Prostate gland (tissue), 2 donors: ENCODE measurements around the gene NRF1. TPM values are rescaled to one million over a fixed set of nuclear protein-coding genes. Genes with fewer than 3 reads are reported as not detected.

Source experiments
- DNase-seq: peaks from one replicate; pipeline ENCODE4 v3.0.0-alpha.2; 2019; ENCODE audit warnings: low spot score
- H3K27ac ChIP-seq, 2 donors: fragments of 200-600 bp; sonication (generic); 2 replicates each; pipeline ENCODE4 v1.5.1; 2017 to 2019
- H3K27me3 ChIP-seq: fragments of 200-600 bp; sonication (generic); replicated peaks from 2 replicates; pipeline ENCODE4 v1.5.1; 2019; ENCODE audit not compliant: insufficient read depth
- H3K36me3 ChIP-seq, 2 donors: fragments of 200-600 bp; sonication (generic); 1 replicate in 1 of 2; 2 replicates in 1 of 2; pipeline versions ENCODE4 v1.5.1 to v1.8.1; 2017 to 2019
- H3K4me1 ChIP-seq: fragments of 200-600 bp; sonication (generic); replicated peaks from 2 replicates; pipeline ENCODE4 v1.5.1; 2019
- H3K4me3 ChIP-seq, 2 donors: fragments of 200-600 bp; sonication (generic); 2 replicates each; pipeline ENCODE4 v1.5.1; 2017 to 2019
- H3K9me3 ChIP-seq: fragments of 200-600 bp; sonication (generic); 2 replicates; pipeline ENCODE4 v1.5.1; 2017
- POLR2A ChIP-seq: fragments of 450-650 bp; IDR thresholded peaks from one replicate; pipeline ENCODE4 v1.6.1; 2016; ENCODE audit warnings: antibody characterized with exemption, mild to moderate bottlenecking
- POLR2AphosphoS5 ChIP-seq: sonication (generic); formaldehyde crosslinking; IDR thresholded peaks from one replicate; pipeline ENCODE4 v1.6.1; 2017; ENCODE audit warnings: antibody characterized with exemption
- WGBS: methylation state at CpG from one replicate; pipeline ENCODE4 v1.1.5; 2018; 5-methylcytosine and 5-hydroxymethylcytosine counted together
- intact Hi-C: fragments of 100-400 bp; cut with DNase I; formaldehyde crosslinking; loops from one replicate; pipeline ENCODE4 v1.14.2; 2022
- total RNA-seq, 2 donors: library from RNA; depleted of rRNA; stranded (reverse); fragments of >200 nt; gene quantifications; one replicate each; pipeline ENCODE4 v1.1.0, GENCODE V29; 2016
- TF ChIP-seq, protein P1 (sequence below), 4 experiments: fragments of 200-600 bp in 2 of 4; fragments of 450-650 bp in 2 of 4; sonication (generic) in 2 of 4; IDR thresholded peaks; 1 replicate in 3 of 4; 2 replicates in 1 of 4; pipeline ENCODE4 v1.5.1; 2016 to 2019; ENCODE audit warnings: antibody characterized with exemption in 4 of 4, mild to moderate bottlenecking in 2 of 4, moderate library complexity in 2 of 4

The NRF1 gene
- total RNA-seq, 2 donors from 2014 or later: 22.3 to 27.0 TPM

DNA sequence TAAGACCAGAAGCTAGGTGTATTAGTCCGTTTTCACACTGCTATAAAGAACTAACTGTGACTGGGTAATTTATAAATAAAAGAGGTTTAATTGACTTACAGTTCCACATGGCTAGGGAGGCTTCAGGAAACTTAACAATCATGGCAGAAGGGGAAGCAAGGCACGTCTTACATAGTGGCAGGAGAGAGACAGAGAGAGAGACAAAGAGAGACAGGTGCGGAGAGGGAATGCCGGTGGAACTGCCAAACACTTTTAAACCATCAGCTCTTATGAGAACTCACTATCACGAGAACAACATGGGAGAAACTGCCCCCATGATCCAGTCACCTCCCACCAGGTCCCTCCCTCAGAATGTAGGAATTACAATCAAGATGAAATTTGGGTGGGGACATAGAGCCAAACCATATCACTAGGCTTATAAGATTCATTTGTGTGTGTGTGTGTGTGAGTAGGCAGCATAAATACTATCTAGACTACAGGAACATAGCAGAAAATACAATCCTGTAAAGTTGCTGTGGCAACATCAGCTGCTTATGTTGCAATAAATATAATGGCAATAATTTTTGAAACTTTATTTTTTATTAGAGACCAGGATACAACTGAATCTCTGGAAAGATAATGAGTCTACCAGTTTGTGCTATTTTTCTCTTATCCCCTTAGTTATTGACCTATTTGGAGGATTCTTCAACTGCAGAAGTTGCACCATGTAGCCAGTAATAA is 77.1 kb downstream of the NRF1 start:
- H3K4me1 ChIP-seq: no peaks in the 10 kb centered on the region
- intact Hi-C loops: no loop called here
- no peaks in the 10 kb centered on the region for H3K27me3 ChIP-seq
- 93% methylated on average over 5 of the region's 5 CpGs for WGBS
- DNase-seq: no peak
- no peak overlapping the region for H3K27ac ChIP-seq
- no peak overlapping the region for H3K4me3 ChIP-seq
- TF ChIP-seq POLR2AphosphoS5 (no peak), POLR2A (no peak)
- TF ChIP-seq, protein P1, sequence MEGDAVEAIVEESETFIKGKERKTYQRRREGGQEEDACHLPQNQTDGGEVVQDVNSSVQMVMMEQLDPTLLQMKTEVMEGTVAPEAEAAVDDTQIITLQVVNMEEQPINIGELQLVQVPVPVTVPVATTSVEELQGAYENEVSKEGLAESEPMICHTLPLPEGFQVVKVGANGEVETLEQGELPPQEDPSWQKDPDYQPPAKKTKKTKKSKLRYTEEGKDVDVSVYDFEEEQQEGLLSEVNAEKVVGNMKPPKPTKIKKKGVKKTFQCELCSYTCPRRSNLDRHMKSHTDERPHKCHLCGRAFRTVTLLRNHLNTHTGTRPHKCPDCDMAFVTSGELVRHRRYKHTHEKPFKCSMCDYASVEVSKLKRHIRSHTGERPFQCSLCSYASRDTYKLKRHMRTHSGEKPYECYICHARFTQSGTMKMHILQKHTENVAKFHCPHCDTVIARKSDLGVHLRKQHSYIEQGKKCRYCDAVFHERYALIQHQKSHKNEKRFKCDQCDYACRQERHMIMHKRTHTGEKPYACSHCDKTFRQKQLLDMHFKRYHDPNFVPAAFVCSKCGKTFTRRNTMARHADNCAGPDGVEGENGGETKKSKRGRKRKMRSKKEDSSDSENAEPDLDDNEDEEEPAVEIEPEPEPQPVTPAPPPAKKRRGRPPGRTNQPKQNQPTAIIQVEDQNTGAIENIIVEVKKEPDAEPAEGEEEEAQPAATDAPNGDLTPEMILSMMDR (IDR thresholded peaks at IDR 0.05): no peak
- H3K9me3 ChIP-seq: no peaks in the 10 kb centered on the region
- H3K36me3 ChIP-seq: peaks cover 0 to 3% of the 10 kb centered on the region in 2 donors

DNA sequence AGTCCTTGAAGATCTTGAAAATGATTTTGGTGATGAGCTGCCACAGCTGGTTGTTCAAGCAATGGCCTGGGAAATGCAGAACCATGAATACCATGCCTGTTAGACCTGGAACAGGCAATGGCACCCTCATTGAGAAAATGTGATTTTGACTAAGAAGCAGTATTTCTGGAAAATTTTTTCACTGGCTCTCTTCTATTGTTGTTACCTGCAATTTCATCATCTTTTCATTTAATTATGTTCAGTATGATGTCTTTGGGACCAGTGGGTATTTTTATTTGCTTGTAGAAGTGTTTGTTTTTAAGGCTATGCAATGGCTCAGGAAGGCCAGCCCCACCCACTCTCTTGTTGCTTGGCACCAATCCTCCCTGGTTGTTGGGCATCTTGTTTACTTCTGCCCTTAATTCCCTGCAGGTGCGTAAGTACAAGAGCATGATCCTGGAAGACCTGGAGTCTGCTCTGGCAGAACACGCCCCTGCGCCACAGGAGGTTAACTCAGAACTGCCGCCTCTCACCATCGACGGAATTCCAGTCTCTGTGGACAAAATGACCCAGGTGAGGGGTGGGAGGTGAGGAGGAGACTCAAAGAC is 78.6 kb downstream of the NRF1 start:
- intact Hi-C loops: no loop called here

DNA sequence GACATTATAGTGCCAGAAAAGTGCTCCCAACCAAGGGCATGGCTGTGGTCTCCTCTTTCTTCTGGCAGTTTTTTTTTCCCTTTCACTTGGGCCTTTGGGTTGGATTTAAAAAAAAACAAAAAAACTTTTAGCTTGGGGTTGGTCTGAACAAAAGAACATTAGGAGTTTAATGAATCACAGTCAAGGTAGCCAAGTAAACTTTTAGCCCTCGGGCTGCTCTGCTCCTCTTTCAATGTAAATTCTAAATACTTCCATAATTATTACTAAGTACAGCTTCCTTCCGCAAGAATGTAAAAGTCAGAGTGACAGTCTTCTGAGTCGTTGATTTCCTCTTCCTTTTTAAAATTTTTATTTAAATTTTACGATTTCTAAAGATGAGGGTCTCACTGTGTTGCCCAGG is 79.2 kb downstream of the NRF1 start:
- Histone ChIP-seq H3K4me1 (no peaks in the 10 kb centered on the region), H3K36me3 (peaks cover 0 to 3% of the 10 kb centered on the region in 2 donors), H3K27ac (no peak overlapping the region), H3K9me3 (no peaks in the 10 kb centered on the region), H3K27me3 (no peaks in the 10 kb centered on the region), H3K4me3 (no peak overlapping the region)
- TF ChIP-seq, protein P1 (IDR thresholded peaks at IDR 0.05): no peak
- TF ChIP-seq POLR2A (no peak), POLR2AphosphoS5 (no peak)
- DNase-seq: no peak
- intact Hi-C loops: no loop called here
- 58% methylated on average over 4 of the region's 4 CpGs for WGBS

More for the DNA sequence above, 78.6 kb downstream of the NRF1 start:
- H3K9me3 ChIP-seq: no peaks in the 10 kb centered on the region
- H3K27me3 ChIP-seq: no peaks in the 10 kb centered on the region
- H3K27ac ChIP-seq: no peak overlapping the region
- H3K4me1 ChIP-seq: no peaks in the 10 kb centered on the region
- peaks cover 0 to 3% of the 10 kb centered on the region in 2 donors for H3K36me3 ChIP-seq
- H3K4me3 ChIP-seq: no peak overlapping the region
- TF ChIP-seq, protein P1 (IDR thresholded peaks at IDR 0.05): no peak
- TF ChIP-seq POLR2AphosphoS5 (no peak), POLR2A (no peak)
- 97% methylated on average over 6 of the region's 6 CpGs for WGBS
- no peak for DNase-seq

DNA sequence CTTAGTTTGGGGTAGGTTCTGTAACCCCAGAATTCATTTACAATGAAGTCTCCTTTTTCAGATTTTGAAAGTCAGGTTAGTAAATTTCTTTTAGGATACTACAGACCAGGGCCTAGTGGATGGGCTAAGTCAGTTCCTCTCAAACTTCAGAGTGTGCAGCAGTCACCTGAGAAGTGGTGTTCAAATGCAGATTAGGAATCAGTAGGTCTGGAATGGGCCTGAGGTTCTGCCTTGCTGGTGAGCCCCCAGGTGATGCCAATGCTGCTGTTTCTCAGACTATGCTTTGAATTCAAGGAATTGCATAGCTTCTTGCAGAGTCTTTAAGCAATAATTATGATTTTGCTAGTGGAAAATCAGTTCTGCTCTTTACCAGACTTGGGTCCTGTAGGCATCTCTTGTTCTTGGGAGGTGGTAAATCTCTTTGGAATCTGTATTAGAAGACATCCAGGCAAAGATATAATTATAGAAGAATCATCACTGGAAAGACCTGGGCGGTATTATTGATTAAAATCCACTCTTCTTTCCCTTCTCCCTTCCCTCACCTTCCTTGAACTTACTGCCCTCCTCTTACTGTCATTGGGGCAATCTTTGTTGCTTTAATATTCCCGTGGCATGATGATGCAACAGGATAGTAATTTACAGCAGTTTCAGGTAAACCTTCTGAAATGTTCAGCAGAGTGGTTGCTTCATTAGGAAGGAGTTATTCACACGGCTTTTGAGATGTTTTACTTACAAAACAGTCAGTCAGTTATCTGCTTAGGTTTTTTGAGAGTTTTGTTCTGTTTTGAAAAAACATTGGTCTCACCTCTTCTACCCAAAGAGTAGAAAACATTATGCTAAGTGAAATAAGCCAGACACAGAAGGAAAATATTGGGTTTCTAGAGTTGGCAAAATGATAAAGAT is 87.2 kb downstream of the NRF1 start:
- WGBS: 87% methylated on average over 3 of the region's 3 CpGs
- intact Hi-C loops: no loop called here

More for the DNA sequence above, 87.2 kb downstream of the NRF1 start:
- Histone ChIP-seq H3K4me1 (no peaks in the 10 kb centered on the region), H3K27ac (no peak overlapping the region), H3K9me3 (no peaks in the 10 kb centered on the region), H3K36me3 (no peaks in the 10 kb centered on the region), H3K4me3 (no peak overlapping the region), H3K27me3 (no peaks in the 10 kb centered on the region)
- TF ChIP-seq, protein P1 (IDR thresholded peaks at IDR 0.05): no peak
- TF ChIP-seq POLR2A: no peak
- no peak for TF ChIP-seq POLR2AphosphoS5
- no peak for DNase-seq
